Activated naive CD4-positive, alpha-beta T cell treated with anti-CD3 and anti-CD28 coated beads for 36 hours (primary cell): ENCODE results near the gene NEMP1. TPM values are rescaled to one million over a fixed set of nuclear protein-coding genes. Genes with fewer than 3 reads are reported as not detected.
"Not testable (repeated sequence)": the region's sequence is repeated elsewhere in the genome, so short reads cannot be mapped to it uniquely, and the experiment has no call there.

ENCODE experiments used
- CTCF ChIA-PET: fragments of 350-600 bp; sonication (Branson Sonifier 250); formaldehyde crosslinking; loops from one replicate; lab custom pipeline; 2021; ENCODE audit warnings: antibody characterized with exemption; lab: Charles Lee
- DNase-seq: peaks from one replicate; pipeline ENCODE4 v3.0.0-alpha.2; 2020
- H3K27ac Mint-ChIP-seq: one replicate; pipeline ENCODE4 v1.8.0; 2021; ENCODE audit warnings: mild to moderate bottlenecking, mixed read lengths
- H3K27me3 Mint-ChIP-seq: one replicate; pipeline ENCODE4 v1.8.0; 2021; ENCODE audit warnings: low read depth, mixed read lengths
- H3K36me3 Mint-ChIP-seq: one replicate; pipeline ENCODE4 v1.8.0; 2021; ENCODE audit warnings: low read depth, mixed read lengths
- H3K4me1 Mint-ChIP-seq: one replicate; pipeline ENCODE4 v1.8.0; 2021; ENCODE audit warnings: low read depth, mixed read lengths
- H3K4me3 Mint-ChIP-seq: one replicate; pipeline ENCODE4 v1.8.0; 2021; ENCODE audit warnings: mild to moderate bottlenecking, moderate library complexity, mixed read lengths
- H3K9me3 Mint-ChIP-seq: one replicate; pipeline ENCODE4 v1.8.0; 2021; ENCODE audit warnings: mixed read lengths
- intact Hi-C: fragments of 100-400 bp; cut with micrococcal nuclease; formaldehyde crosslinking; loops from one replicate; pipeline ENCODE4 v1.15.1; 2023
- total RNA-seq, 2 experiments: library from RNA; stranded (reverse); gene quantifications; one replicate each; pipeline ENCODE4 v1.2.3, GENCODE V29; 2021

NEMP1 gene
- total RNA-seq, 2 experiments from 2014 or later: 71.3 to 72.2 TPM

GRCh38 chr12:57063991-57064685 lies 14.5 kb downstream of the NEMP1 start:
- no peaks in the 10 kb centered on the region for H3K27me3 Mint-ChIP-seq
- DNase-seq: peak; percentile 81
- H3K4me3 Mint-ChIP-seq: peak overlapping the region; percentile 68
- intact Hi-C loops: loop anchor here (1.0 to 5.0 kb wide), 6 partner anchors 14 to 427 kb away; partner anchors contain the start of gene NEMP1
- peaks cover 3% of the 10 kb centered on the region for H3K9me3 Mint-ChIP-seq
- CTCF ChIA-PET: interaction anchor here (1.1 to 11.9 kb wide), 10 partner anchors 10 to 60 kb away, joined by 3 to 271 read pairs (median 14); partner anchors contain the start of genes NEMP1, STAT6, TAC3 and ZBTB39
- H3K36me3 Mint-ChIP-seq: peaks cover 64% of the 10 kb centered on the region
- peaks cover 66% of the 10 kb centered on the region for H3K4me1 Mint-ChIP-seq
- peak overlapping the region; percentile 96 for H3K27ac Mint-ChIP-seq

- DNase-seq: no peak
- Mint-ChIP-seq H3K4me1 (peaks cover 37% of the 10 kb centered on the region), H3K27ac (peak overlapping the region; percentile 17), H3K36me3 (peaks cover 63% of the 10 kb centered on the region), H3K4me3 (no peak overlapping the region), H3K27me3 (no peaks in the 10 kb centered on the region), H3K9me3 (no peaks in the 10 kb centered on the region)
- intact Hi-C loops: no loop called here
- CTCF ChIA-PET: interaction anchor here (1.6 to 11.9 kb wide), 3 partner anchors 24 to 124 kb away, joined by 4 to 271 read pairs (median 88); partner anchors contain the start of gene ZBTB39
Observed at GRCh38 chr12:57058454-57058853, 20.1 kb downstream of the NEMP1 start.

- H3K36me3 Mint-ChIP-seq: peaks cover 59% of the 10 kb centered on the region
Observed at GRCh38 chr12:57057067-57057751, 21.4 kb downstream of the NEMP1 start.

GRCh38 chr12:57055824-57056223 lies 22.8 kb downstream of the NEMP1 start:
- CTCF ChIA-PET: interaction anchor here (11.9 kb wide), 1 partner anchor 48 kb away, joined by 271 read pairs; the partner anchor contains the start of gene ZBTB39
- H3K36me3 Mint-ChIP-seq: peaks cover 52% of the 10 kb centered on the region
- no peak for DNase-seq
- H3K27me3 Mint-ChIP-seq: no peaks in the 10 kb centered on the region
- H3K4me3 Mint-ChIP-seq: no peak overlapping the region
- intact Hi-C loops: no loop called here
- H3K4me1 Mint-ChIP-seq: peaks cover 21% of the 10 kb centered on the region
- no peak overlapping the region for H3K27ac Mint-ChIP-seq
- H3K9me3 Mint-ChIP-seq: no peaks in the 10 kb centered on the region

More at GRCh38 chr12:57057067-57057751, 21.4 kb downstream of the NEMP1 start:
- Mint-ChIP-seq H3K4me3 (no peak overlapping the region), H3K27me3 (no peaks in the 10 kb centered on the region), H3K4me1 (peaks cover 26% of the 10 kb centered on the region), H3K9me3 (no peaks in the 10 kb centered on the region), H3K27ac (no peak overlapping the region)
- CTCF ChIA-PET: interaction anchor here (0.7 to 11.9 kb wide), 5 partner anchors 9 to 54 kb away, joined by 3 to 271 read pairs (median 4); partner anchors contain the start of genes STAT6 and ZBTB39
- DNase-seq: no peak
- intact Hi-C loops: no loop called here

GRCh38 chr12:57053901-57054300 lies 24.7 kb downstream of the NEMP1 start:
- intact Hi-C loops, H3K27ac Mint-ChIP-seq, H3K4me3 Mint-ChIP-seq, H3K9me3 Mint-ChIP-seq, CTCF ChIA-PET, DNase-seq, H3K27me3 Mint-ChIP-seq: not testable (repeated sequence)
- peaks cover 38% of the 10 kb centered on the region for H3K36me3 Mint-ChIP-seq
- H3K4me1 Mint-ChIP-seq: peaks cover 19% of the 10 kb centered on the region

- DNase-seq, H3K9me3 Mint-ChIP-seq, H3K27me3 Mint-ChIP-seq, intact Hi-C loops, H3K4me3 Mint-ChIP-seq, H3K27ac Mint-ChIP-seq: not testable (repeated sequence)
- Mint-ChIP-seq H3K4me1 (peaks cover 16% of the 10 kb centered on the region), H3K36me3 (peaks cover 31% of the 10 kb centered on the region)
- CTCF ChIA-PET: interaction anchor here (0.9 kb wide), 1 partner anchor 44 kb away, joined by 3 read pairs; no protein-coding TSS in a partner anchor
Observed at GRCh38 chr12:57053146-57053545, 25.4 kb downstream of the NEMP1 start.

GRCh38 chr12:57051011-57051410 lies 27.6 kb downstream of the NEMP1 start:
- no peak overlapping the region for H3K4me3 Mint-ChIP-seq
- intact Hi-C loops: no loop called here
- no peak for DNase-seq
- no peak overlapping the region for H3K27ac Mint-ChIP-seq
- H3K4me1 Mint-ChIP-seq: peaks cover 30% of the 10 kb centered on the region
- CTCF ChIA-PET: interaction anchor here (0.6 to 2.2 kb wide), 6 partner anchors 9 to 43 kb away, joined by 3 to 11 read pairs (median 4); no protein-coding TSS in a partner anchor
- peaks cover 15% of the 10 kb centered on the region for H3K36me3 Mint-ChIP-seq
- no peaks in the 10 kb centered on the region for H3K9me3 Mint-ChIP-seq
- H3K27me3 Mint-ChIP-seq: no peaks in the 10 kb centered on the region

- CTCF ChIA-PET: interaction anchor here (1.1 to 2.2 kb wide), 5 partner anchors 9 to 41 kb away, joined by 3 to 11 read pairs (median 6); no protein-coding TSS in a partner anchor
- Mint-ChIP-seq H3K36me3 (peaks cover 15% of the 10 kb centered on the region), H3K4me3 (no peak within 1 kb of the TSS), H3K4me1 (peaks cover 36% of the 10 kb centered on the region), H3K27ac (no peak within 1 kb of the TSS), H3K27me3 (no peaks in the 10 kb centered on the region), H3K9me3 (no peaks in the 10 kb centered on the region)
- intact Hi-C loops: no loop called here
- DNase-seq: no peak
Observed at GRCh38 chr12:57049890-57050289, 28.7 kb downstream of the NEMP1 start, which contains the start of gene MYO1A. Gene MYO1A (minus strand): TSS chr12:57050129. CDS start chr12:57048323, 1,806 bp downstream.

GRCh38 chr12:57049119-57049446 lies 29.5 kb downstream of the NEMP1 start:
- no peaks in the 10 kb centered on the region for H3K9me3 Mint-ChIP-seq
- peaks cover 12% of the 10 kb centered on the region for H3K36me3 Mint-ChIP-seq
- DNase-seq: no peak
- no peak overlapping the region for H3K27ac Mint-ChIP-seq
- H3K4me3 Mint-ChIP-seq: no peak overlapping the region
- intact Hi-C loops: no loop called here
- CTCF ChIA-PET: interaction anchor here (1.1 to 1.7 kb wide), 7 partner anchors 8 to 47 kb away, joined by 3 to 9 read pairs (median 5); no protein-coding TSS in a partner anchor
- peaks cover 36% of the 10 kb centered on the region for H3K4me1 Mint-ChIP-seq
- H3K27me3 Mint-ChIP-seq: no peaks in the 10 kb centered on the region

- Mint-ChIP-seq H3K4me3 (no peak overlapping the region), H3K27me3 (no peaks in the 10 kb centered on the region), H3K36me3 (peaks cover 6% of the 10 kb centered on the region), H3K27ac (no peak overlapping the region), H3K4me1 (peaks cover 36% of the 10 kb centered on the region), H3K9me3 (no peaks in the 10 kb centered on the region)
- CTCF ChIA-PET: interaction anchor here (0.6 to 1.7 kb wide), 8 partner anchors 9 to 499 kb away, joined by 3 to 9 read pairs (median 4); partner anchors contain the start of genes DCTN2 and STAT6
- intact Hi-C loops: no loop called here
- DNase-seq: no peak
Observed at GRCh38 chr12:57048423-57049118, 30.0 kb downstream of the NEMP1 start.

- no peak overlapping the region for H3K4me3 Mint-ChIP-seq
- CTCF ChIA-PET: interaction anchor here (0.6 to 1.7 kb wide), 10 partner anchors 9 to 499 kb away, joined by 3 to 9 read pairs (median 4); partner anchors contain the start of genes DCTN2 and STAT6
- no peak overlapping the region for H3K27ac Mint-ChIP-seq
- peaks cover 36% of the 10 kb centered on the region for H3K4me1 Mint-ChIP-seq
- H3K27me3 Mint-ChIP-seq: no peaks in the 10 kb centered on the region
- intact Hi-C loops: loop anchor here (2.0 kb wide), 1 partner anchor 21 kb away; no protein-coding TSS in a partner anchor
- no peak for DNase-seq
- H3K9me3 Mint-ChIP-seq: no peaks in the 10 kb centered on the region
- peaks cover 2% of the 10 kb centered on the region for H3K36me3 Mint-ChIP-seq
Observed at GRCh38 chr12:57047981-57048380, 30.6 kb downstream of the NEMP1 start.
